Heart right ventricle (tissue), 16 donors: ENCODE measurements around the gene SRRT. TPM values are rescaled to one million over a fixed set of nuclear protein-coding genes. Genes with fewer than 3 reads are reported as not detected.

ENCODE experiments used
- ATAC-seq, 8 donors: fragments of 200-7000 bp; cut with Tn5 transposase; one replicate each; pipeline ENCODE4 v1.9.1; 2020; ENCODE audit warnings: mild to moderate bottlenecking in 8 of 8, moderate library complexity in 8 of 8, moderate number of reproducible peaks in 1 of 8
- DNase-seq, 2 donors: peaks; one replicate each; pipeline ENCODE4 v3.0.0-alpha.2; 2020
- H3K27ac ChIP-seq, 10 donors: fragments of 200-600 bp; sonication (generic) in 2 of 10; one replicate each; pipeline versions ENCODE4 v1.5.0 to v1.8.0; 2020 to 2022; ENCODE audit warnings: mild to moderate bottlenecking in 3 of 10
- H3K27me3 ChIP-seq, 7 donors: fragments of 200-600 bp; one replicate each; pipeline ENCODE4 v1.8.0; 2021 to 2022; ENCODE audit warnings: mild to moderate bottlenecking in 2 of 7
- H3K36me3 ChIP-seq, 9 donors: fragments of 200-600 bp; sonication (generic) in 1 of 9; one replicate each; pipeline versions ENCODE4 v1.5.0 to v1.8.0; 2020 to 2022; ENCODE audit warnings: mild to moderate bottlenecking in 2 of 9
- H3K4me1 ChIP-seq, 9 donors: fragments of 200-600 bp; sonication (generic) in 1 of 9; one replicate each; pipeline versions ENCODE4 v1.5.0 to v1.8.0; 2020 to 2022; ENCODE audit warnings: mild to moderate bottlenecking in 4 of 9
- H3K4me3 ChIP-seq, 10 donors: fragments of 200-600 bp; sonication (generic) in 2 of 10; one replicate each; pipeline versions ENCODE4 v1.5.0 to v1.8.0; 2020 to 2022; ENCODE audit warnings: mild to moderate bottlenecking in 7 of 10, moderate library complexity in 2 of 10
- H3K9me3 ChIP-seq, 11 donors: fragments of 200-600 bp in 10 of 11; sonication (generic) in 2 of 11; one replicate each; pipeline versions ENCODE4 v1.5.0 to v1.8.0; 2013 to 2022; ENCODE audit warnings: mild to moderate bottlenecking in 2 of 11, control low read depth in 1 of 11, moderate library complexity in 1 of 11
- CTCF ChIP-seq, 9 donors: fragments of 200-600 bp; sonication (generic) in 2 of 9; IDR thresholded peaks; one replicate each; pipeline versions ENCODE4 v1.5.0 to v1.8.0; 2021 to 2022; ENCODE audit warnings: antibody characterized with exemption in 9 of 9, mild to moderate bottlenecking in 5 of 9, moderate library complexity in 1 of 9
- WGBS, 2 donors: extraction: QIAGEN DNeasy Blood & Tissue Kit; methylation state at CpG; one replicate each; pipeline ENCODE4 v1.1.7; 2013; ENCODE audit warnings: inconsistent platforms in 1 of 2; 5-methylcytosine and 5-hydroxymethylcytosine counted together
- intact Hi-C, 10 donors: fragments of 100-400 bp; cut with DNase I; formaldehyde crosslinking; loops; one replicate each; pipeline versions ENCODE4 v1.11.1 to v1.14.2; 2022
- polyA plus RNA-seq, 2 donors: library from polyadenylated mRNA; stranded (reverse); fragments of 200-250 nt; gene quantifications; one replicate each; pipeline ENCODE4 v1.2.3, GENCODE V29; 2013
- total RNA-seq, 10 donors: library from RNA; stranded (reverse); fragmentation: NEBNext Ultra II Directional in 3 of 10; extraction: Animal tissue kit (Norgen Biotek cat#: 25700) in 3 of 10; gene quantifications; one replicate each; pipeline versions ENCODE4 v1.2.1 to v1.2.4, GENCODE V29; 2021 to 2023
- donor health status: Arrhythmogenic right ventricular cardiomyopathy.
- donor health status: ischemic (EF 13 %, LVEDD 7.1; RV severe dilation, severe dysfunction).
- donor health status: healthy with polysubstance abuse.
- donor health status: DM: no; HTN: yes; CAD: no.
- donor health status: DM: no; HTN: no; CAD: no.
- donor health status: ischemic (EF 25% LVEDD 6.9; RV normal size, moderate dysfunction).
- donor health status: ischemic (EF 25% LVEDD 5.7; RV mildly dilated, moderate dysfunction).
- donor health status: healthy.
- donor health status: DM: yes; HTN: yes; CAD: no.
- donor health status: Ischemic cardiomyopathy.
- donor health status: ischemic (EF 35%, LVEDD 5.7; RV mildly dilated, moderate dysfunction).
- donor health status: nonischemic (EF 11% LVEDD 7.7; RV severe dilation, severe dysfunction).
- donor health status: DM: yes; HTN: yes; CAD: no.
- donor health status: PGD.
- donor health status: ischemic (EF 29% LVEDD 5.4; RV normal size, mild dysfunction).
- donor health status: nonischemic (EF 23%, LVEDD 6.1; RV moderate dilation, normal function).

The SRRT gene
- total and polyA plus RNA-seq, 12 donors = 38.4 to 69.5 (median 49.6) TPM

- WGBS, 2 donors = 27 to 30% methylated on average over 20 of the region's 20 CpGs
- DNase-seq = peak; percentile 73 to 79
- Histone ChIP-seq H3K4me3 (peak overlapping the region in 8 of 10 donors; percentile 15 to 89 (median 74)), H3K27me3 (peaks cover 0 to 45% (median 5%) of the 10 kb centered on the region in 7 donors), H3K27ac (peak overlapping the region; percentile 53 to 95 (median 90)), H3K9me3 (no peaks in the 10 kb centered on the region), H3K36me3 (peaks cover 0 to 2% (median 0%) of the 10 kb centered on the region in 9 donors), H3K4me1 (peaks cover 2 to 43% (median 31%) of the 10 kb centered on the region in 9 donors)
- intact Hi-C loops = no loop called here
- peak; percentile 16 to 69 (median 62) for ATAC-seq
- TF ChIP-seq CTCF (IDR thresholded peaks at IDR 0.05) = no peak
These were observed 45.7 kb upstream of the SRRT start for GRCh38 chr7:100829150-100829716.

GRCh38 chr7:100830396-100830795, 44.5 kb upstream of the SRRT start:
- 89 to 96% methylated on average over 4 of the region's 4 CpGs for WGBS, 2 donors
- intact Hi-C loops = no loop called here
- H3K27ac ChIP-seq = peak overlapping the region in 3 of 10 donors; percentile 90 to 93 (median 92)

GRCh38 chr7:100832281-100832633, 42.6 kb upstream of the SRRT start:
- H3K27me3 ChIP-seq = peaks cover 0 to 22% (median 4%) of the 10 kb centered on the region in 7 donors
- ATAC-seq (no peak), DNase-seq (no peak)
- no peaks in the 10 kb centered on the region for H3K9me3 ChIP-seq
- H3K4me1 ChIP-seq = peaks cover 2 to 44% (median 25%) of the 10 kb centered on the region in 9 donors
- intact Hi-C loops = no loop called here
- TF ChIP-seq CTCF (IDR thresholded peaks at IDR 0.05) = no peak
- WGBS, 2 donors = 90 to 98% methylated on average over 5 of the region's 5 CpGs
- no peak overlapping the region for H3K4me3 ChIP-seq
- H3K36me3 ChIP-seq = no peaks in the 10 kb centered on the region
- H3K27ac ChIP-seq = no peak overlapping the region

More at GRCh38 chr7:100830396-100830795, 44.5 kb upstream of the SRRT start:
- H3K36me3 ChIP-seq = no peaks in the 10 kb centered on the region
- no peak for ATAC-seq
- no peaks in the 10 kb centered on the region for H3K9me3 ChIP-seq
- no peak overlapping the region for H3K4me3 ChIP-seq
- peaks cover 0 to 31% (median 23%) of the 10 kb centered on the region in 9 donors for H3K4me1 ChIP-seq
- TF ChIP-seq CTCF (IDR thresholded peaks at IDR 0.05) = no peak
- H3K27me3 ChIP-seq = peaks cover 0 to 41% (median 5%) of the 10 kb centered on the region in 7 donors
- DNase-seq = no peak

- no peaks in the 10 kb centered on the region for H3K36me3 ChIP-seq
- peak overlapping the region in 8 of 10 donors; percentile 25 to 62 (median 51) for H3K4me3 ChIP-seq
- H3K9me3 ChIP-seq = no peaks in the 10 kb centered on the region
- no peak for TF ChIP-seq CTCF (IDR thresholded peaks at IDR 0.05)
- intact Hi-C loops = loop anchor here in 3 of 10 donors (1.0 to 5.0 kb wide), 2 partner anchors 8 to 34 kb away; no protein-coding TSS in a partner anchor
- peak overlapping the region; percentile 59 to 95 (median 91) for H3K27ac ChIP-seq
- WGBS, 2 donors = 42 to 43% methylated on average over 11 to 17 of the region's 17 CpGs
- no peaks in the 10 kb centered on the region for H3K27me3 ChIP-seq
- ATAC-seq = peak; percentile 63 to 90 (median 86)
- H3K4me1 ChIP-seq = peaks cover 0 to 26% (median 12%) of the 10 kb centered on the region in 9 donors
- peak; percentile 69 to 79 for DNase-seq
These were observed 38.7 kb upstream of the SRRT start for GRCh38 chr7:100835903-100836811.
